OCI-LY1 (cell line): ENCODE data around the gene PLEKHA6.

ENCODE experiments used
- EZH2 ChIP-seq: fragments of 200-600 bp; sonication (generic), shearing (Covaris generic); IDR thresholded peaks from 2 replicates; pipeline ENCODE4 v1.8.0; 2017; ENCODE audit warnings: borderline replicate concordance, mixed run types, mild to moderate bottlenecking, antibody characterized with exemption, low read length, moderate library complexity, mixed read lengths
- TF ChIP-seq, protein P1 (sequence below): fragments of 200-600 bp; sonication (generic), shearing (Covaris generic); IDR thresholded peaks from 2 replicates; pipeline ENCODE4 v1.5.1; 2017; ENCODE audit warnings: mild to moderate bottlenecking, antibody characterized with exemption, low read length, moderate library complexity, mixed read lengths

DNA sequence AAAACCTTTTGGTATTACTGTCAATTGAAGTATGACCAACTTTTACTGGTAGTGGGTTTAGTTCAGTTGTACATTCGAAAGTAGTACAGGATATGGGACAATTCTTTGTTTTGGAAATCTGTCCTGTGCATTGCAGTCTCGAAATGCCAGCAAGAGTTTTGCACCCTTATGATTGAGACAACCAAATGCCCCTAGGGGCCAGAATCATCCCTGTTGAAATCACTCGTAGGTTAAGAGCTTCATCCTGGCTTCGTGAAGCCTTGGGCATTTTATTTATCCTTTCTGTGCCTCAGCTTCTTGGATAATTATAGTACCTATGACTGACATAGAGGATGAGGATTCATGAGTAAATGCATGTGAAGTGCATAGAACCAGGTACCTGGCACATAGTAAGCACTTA, 143.5 kb downstream of the PLEKHA6 start:
- TF ChIP-seq, protein P1, sequence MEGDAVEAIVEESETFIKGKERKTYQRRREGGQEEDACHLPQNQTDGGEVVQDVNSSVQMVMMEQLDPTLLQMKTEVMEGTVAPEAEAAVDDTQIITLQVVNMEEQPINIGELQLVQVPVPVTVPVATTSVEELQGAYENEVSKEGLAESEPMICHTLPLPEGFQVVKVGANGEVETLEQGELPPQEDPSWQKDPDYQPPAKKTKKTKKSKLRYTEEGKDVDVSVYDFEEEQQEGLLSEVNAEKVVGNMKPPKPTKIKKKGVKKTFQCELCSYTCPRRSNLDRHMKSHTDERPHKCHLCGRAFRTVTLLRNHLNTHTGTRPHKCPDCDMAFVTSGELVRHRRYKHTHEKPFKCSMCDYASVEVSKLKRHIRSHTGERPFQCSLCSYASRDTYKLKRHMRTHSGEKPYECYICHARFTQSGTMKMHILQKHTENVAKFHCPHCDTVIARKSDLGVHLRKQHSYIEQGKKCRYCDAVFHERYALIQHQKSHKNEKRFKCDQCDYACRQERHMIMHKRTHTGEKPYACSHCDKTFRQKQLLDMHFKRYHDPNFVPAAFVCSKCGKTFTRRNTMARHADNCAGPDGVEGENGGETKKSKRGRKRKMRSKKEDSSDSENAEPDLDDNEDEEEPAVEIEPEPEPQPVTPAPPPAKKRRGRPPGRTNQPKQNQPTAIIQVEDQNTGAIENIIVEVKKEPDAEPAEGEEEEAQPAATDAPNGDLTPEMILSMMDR, result no peak
- no peak for TF ChIP-seq EZH2
